HG02973 (cell line): ENCODE data around the gene RFX2.

Experiments used
- ATAC-seq: cut with Tn5 transposase; IDR thresholded peaks from one replicate; pipeline ENCODE4 v1.9.1; 2021; ENCODE audit warnings: moderate library complexity; ENCODE audit not compliant: unreplicated experiment

Gene RFX2

DNA sequence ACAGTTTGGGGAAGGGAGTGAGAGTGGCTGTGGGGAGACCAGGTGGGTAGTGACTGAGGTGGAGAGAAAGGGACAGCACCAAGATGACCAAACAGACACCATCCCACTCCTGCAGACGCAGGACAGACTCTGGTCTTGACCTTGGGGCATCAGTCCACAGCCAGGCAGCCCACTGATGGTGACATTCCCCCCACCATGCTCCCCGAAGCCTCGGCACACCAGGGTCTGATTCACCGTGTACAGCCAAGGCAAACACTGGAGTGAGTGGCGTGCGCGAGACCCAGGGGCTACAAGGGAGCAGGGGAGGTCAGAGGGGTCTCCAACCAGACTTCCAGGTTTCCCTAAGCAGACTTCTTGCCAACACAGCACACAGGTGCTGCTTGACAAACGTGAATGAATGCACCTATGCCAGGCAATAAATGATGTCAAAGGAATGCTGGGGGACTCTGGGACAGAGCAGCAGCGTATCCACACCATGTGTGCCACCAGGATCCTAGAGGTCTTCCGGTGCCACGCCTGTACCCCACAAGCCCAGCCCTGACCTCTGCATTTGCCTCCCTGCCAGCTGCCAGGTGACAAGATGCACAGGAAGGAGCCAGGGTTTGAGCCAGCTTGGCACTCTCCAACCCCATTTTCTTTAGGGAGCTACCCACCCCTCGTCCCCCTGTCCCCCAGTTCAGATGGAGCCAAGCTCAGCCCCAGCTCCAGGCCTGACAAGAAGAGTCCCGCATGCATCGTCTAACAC is 150.9 kb downstream of the RFX2 start:
- ATAC-seq: no peak

DNA sequence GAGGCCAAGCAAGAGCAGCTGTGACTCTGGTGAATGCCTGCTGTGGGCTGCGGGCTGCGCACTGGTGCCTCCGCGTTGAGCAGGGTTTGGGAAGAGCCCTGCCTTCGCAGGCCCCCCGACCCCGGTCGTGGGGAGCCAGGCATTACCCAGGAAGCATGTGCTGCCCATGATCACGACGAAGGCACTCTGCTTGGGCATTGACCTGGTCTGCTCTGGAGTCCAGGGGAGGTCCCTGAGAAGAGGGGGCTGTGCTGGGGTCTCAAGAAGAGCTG is 151.5 kb downstream of the RFX2 start:
- ATAC-seq: no peak

DNA sequence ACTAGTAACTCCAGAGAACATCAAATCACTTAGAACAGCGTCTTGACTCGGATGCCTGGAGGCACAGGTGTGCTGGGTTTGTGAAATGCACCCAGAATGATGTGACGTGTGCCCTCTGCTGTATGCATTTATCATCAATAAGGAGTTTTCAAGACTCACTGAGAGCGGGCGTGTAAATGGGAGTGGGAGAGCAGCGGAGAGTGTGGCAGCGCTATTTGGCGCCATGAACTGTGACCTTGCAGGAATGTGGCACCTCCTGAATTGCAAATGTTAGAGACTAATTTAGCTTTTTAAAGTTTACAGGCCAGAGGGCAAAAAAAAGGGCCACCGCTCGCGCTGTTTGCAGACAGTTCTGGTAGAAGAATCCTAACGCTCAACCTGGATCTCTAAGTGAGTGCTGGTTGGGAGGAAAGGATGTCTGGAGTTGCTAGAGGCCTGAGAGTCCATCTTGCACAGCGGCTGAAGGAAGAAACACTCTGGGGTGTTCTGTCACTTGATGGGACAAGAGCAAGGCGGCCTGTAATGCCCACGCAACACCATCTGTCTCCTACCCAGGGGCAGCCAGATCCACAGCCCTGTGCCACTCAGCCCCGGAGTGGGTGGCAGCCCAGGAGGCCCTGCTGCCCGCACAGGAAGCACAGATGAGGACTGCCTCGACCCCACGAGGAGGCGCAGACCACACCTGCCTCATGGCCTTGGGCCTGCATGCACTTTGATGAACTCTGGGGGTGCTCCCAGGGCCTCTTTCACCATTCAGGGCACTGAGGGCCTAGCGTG is 152.0 kb downstream of the RFX2 start:
- no peak for ATAC-seq

DNA sequence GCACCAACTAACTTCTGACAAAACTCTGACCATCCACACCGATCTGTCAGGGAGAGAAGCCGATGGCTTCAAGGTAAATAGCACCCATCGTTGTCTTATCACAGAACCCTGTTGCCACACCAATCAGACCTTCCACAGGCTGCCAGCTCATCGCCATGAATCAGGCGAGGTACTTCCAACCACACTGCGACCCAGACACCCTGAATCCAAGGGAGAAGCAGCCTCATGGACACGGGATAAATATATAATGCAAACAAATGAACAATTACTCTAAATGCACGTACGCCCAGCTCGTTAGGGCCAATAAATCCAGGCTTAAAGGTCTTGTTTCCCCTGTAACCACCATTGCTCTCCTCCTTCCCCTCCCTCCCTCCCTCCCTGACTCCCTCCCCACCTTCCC is 153.1 kb downstream of the RFX2 start:
- ATAC-seq: no peak

DNA sequence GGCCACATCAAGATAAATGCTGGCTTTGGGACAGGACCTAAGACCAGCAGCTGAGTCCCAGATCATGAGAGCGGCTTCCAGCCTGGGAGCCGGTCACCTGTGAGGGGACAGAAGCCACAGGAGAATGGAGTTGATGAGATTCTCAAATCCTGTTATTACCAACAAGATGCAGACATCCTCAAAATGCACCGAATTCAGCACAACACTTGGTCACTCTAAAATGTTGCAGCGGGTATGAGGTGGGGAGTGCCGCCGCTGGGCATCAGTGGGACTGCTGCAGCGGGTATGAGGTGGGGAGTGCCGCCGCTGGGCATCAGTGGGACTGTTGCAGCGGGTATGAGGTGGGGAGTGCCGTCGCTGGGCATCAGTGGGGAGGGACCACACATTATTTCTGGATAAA is 153.6 kb downstream of the RFX2 start:
- no peak for ATAC-seq

DNA sequence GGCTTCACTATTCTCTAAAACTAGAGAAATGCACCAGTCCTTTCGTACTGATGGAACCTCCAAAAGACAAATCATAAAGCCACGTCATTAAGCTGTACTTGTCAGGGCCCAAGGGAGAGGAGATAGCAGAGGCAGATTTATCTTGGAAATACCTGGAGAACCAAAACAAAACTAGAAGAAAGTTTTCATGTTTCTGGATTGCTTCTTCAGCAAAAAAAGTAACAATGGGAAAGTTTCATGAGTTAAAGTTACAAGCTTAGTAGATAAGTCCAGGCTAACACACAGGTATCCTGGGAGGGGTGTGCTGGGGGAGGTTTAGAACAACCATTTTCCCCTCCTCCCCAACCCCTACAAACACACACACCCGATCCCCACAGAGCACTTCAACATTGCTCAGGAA is 154.0 kb downstream of the RFX2 start:
- no peak for ATAC-seq

DNA sequence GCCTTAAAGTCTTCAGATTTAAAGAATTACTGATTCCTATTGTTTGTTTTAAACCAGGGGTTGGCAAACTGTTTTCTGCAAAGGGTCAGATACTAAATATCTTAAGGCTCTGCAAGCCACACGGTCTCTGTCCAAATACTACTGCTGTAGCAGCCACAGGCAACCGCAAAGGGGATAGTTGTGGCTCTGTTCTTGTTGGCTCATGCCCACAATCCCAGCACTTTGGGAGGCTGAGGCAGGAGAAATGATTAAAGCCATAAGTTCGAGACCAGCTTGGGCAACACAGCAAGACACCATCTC is 154.7 kb downstream of the RFX2 start:
- no peak for ATAC-seq

DNA sequence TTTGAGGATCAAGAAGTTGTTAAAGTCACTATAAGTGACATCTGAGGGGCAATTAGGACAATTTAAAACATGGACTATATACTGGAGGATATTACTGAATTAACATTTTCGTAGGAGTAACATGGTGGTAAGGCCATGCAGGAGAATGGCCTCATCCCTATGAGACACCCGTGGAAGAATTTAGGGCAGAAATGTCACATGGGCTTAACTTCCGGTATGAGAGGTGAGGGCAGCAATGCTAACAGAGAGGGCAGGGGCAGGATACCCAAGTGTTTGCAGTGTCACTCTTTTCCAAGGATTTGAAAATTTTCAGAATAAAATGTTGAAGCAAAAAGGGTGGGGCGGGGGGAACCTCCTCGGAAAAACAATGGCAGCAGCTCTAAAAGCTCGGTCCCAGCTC is 156.0 kb downstream of the RFX2 start:
- ATAC-seq: no peak

DNA sequence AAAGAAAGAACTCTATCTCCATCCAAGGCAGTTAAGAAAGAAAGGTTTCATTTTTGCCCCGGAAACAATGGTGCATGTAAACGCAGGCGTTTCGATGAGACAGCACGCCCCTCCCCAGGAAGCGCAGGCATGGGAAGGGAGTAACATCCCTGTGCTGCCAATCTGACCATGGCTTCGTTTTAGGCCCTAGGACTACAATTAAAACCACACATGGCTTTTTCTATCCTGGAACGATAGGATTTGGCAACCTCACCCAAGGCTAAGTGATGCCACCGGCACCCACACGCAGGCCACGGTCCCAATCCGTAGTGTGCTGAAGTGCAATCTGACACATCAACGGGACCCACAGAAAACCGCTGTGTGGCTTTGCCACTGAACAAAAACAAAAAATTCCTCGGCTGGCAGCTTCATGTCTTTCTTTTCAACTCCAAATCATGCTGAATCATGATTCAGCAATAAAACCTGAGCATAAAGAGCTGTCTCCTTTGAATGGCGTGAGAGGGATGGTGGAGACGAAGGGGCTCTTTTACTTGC is 156.6 kb downstream of the RFX2 start:
- ATAC-seq: no peak

DNA sequence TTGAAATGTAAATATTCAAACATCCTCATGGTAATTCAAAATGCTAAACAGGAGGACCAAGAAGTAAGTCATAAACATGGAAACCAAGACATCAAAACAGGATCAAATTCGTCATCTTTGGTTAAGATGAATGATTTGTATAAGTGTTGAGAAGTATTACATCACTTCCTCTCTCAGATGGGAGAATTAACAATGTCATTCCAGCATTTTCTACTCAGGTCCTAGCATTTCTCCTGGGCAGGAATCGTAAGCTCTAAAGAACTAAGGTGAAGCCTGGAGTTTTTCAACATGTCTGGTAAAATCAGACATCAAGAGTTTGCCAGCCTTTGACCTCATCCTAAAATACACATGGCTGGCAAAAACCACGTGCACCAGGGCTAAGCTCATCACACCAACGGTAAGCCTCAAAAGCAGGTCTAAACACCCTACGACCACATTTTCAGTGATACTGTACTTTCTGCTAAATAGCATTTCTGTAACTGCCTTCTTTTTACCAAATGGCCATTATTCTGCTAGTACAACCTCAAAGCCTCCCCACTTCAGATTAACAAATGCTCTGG is 157.2 kb downstream of the RFX2 start:
- ATAC-seq: no peak

DNA sequence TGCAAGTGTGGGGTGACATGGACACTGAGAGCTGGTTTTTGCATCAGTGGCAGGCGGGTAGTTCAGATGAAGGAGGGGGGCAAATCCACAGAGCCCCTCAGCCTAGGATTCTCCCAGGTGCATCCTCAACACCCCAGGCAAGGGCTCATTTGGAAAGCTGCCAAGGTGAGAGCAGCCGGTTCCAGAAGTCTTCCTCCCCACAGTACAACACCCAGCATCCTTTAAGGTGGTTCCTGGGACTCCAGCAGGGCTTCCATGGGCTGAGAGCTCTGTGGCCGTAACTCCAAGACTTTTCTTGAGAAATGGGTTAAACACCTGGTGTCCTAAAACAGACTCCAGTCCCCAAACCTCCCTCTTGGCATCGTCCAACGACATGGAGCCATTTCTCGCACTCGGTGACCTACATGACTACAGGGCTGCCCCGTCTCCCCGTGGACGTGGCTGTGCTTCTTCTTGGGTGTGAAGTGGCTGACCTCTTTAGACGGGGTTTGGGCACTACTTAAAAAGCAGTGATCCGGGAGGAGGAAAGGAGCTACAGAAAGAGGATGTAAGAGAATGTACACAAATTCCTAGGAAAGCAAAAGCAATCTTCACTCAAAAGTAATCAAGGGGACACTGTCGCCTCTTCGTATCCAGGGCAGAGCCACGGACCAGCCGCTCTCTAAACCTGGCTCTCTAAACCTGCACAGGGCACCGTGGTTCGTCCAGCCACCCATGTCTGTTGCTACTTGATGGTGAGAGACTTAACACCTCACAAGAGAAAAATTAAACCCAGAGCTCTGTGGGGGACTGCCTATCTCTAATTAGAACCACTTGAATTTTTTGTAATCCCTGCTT is 157.9 kb downstream of the RFX2 start:
- no peak for ATAC-seq

DNA sequence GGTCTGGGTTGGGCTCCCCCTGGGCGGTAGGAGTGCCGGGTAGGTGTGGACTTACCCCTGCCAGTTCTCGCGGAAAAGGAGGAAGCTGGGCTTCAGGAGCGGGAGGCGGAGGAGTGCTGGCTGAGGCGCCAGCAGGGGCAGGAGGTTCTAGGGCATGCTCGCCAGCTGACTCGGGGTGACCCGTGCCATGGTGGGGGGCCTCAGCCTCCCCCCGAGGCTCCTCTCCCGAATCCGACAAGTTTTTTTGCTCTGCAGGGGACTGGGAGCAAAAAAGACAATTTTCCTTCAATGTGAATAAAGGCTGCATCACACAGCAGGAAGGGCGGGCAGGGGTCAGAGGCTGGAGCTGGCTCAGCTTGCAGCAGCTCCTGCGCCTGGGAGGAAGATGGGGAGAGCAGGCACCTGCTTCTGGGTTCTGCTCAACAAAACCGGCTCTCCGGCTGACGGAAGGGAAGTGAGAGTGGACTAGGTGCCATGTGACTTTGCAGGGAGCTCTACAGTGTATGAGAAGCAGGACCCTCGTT is 158.9 kb downstream of the RFX2 start:
- no peak for ATAC-seq

DNA sequence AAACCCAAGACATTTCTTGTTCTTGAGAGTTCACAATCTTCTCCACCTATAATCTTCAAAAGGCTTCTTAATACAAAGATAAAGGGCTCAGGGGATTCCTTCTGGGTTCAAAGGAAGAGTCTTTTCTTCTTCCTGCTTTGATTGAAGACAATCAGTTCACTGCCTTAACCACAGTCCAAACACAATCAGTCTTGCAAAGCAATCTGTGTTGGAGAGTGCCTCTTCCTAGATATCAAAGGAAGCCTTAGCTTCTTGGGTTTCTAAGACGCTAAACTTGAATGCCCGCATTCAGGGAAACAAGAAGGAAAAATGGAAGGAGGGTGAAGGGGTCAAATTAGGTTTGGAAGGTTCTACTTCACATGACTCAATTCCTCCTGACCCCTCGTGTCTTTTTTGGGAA is 159.6 kb downstream of the RFX2 start:
- ATAC-seq: no peak

DNA sequence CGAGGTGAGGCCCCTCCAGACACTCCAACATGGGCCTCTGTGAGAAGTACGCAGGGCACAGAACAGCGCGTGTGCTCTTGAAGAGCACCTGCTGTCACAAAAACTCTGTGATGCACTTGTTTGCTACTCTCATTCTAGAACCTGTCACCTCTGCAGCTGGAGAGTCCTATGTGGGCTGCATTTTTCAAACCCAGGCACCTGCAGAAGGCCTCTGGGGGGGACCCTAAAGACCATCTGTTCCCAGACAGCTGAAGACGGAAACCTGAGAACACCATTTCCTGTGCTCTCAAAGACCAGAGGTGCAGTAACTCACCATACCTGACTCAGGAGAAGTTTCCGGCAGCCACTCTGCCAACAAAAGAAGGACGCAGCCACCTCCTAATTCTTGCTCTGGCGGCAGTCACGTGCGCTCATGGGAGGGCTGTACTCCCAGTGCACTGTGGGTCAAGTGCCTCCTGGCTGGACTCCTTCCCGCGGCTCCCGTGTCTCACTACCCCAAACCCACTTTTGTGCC is 160.5 kb downstream of the RFX2 start:
- no peak for ATAC-seq

DNA sequence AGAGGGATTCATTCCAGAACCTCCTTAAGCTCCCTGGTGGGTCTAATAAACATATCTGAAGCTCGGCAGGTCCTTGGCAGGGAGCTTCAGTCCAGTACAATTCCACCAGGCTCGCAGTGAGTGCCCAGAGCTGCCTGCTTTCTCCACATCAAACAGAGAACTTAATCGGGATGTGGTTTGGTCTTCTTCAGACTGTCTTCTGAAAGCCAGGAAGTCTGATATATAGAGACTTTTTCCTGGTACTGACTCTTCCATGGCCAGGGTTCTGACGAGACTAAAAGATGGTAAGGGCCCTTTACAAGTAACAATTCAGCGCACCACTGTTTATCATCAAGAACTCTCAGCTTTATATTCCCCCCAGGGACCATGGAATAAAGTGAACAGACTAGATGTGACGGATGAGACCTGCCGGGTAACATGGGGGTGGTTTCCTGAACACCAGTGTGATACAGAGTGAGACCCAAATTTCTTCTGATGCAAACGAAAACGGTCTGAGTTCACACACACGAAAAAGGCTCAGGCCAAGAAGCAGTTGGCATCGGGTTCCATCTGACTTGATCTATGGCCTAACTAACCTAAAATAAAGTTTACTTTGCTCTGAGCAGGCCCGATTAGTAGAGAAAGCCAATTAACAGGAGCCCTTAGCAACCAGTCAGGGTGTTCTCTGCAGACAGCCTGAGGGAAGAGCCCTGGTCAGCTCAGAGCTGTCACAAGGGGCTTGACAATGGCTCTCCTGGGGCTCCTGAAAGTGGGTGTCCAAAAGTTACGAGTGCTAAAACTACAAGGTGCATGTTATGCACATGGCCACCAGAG is 161.3 kb downstream of the RFX2 start:
- ATAC-seq: no peak

DNA sequence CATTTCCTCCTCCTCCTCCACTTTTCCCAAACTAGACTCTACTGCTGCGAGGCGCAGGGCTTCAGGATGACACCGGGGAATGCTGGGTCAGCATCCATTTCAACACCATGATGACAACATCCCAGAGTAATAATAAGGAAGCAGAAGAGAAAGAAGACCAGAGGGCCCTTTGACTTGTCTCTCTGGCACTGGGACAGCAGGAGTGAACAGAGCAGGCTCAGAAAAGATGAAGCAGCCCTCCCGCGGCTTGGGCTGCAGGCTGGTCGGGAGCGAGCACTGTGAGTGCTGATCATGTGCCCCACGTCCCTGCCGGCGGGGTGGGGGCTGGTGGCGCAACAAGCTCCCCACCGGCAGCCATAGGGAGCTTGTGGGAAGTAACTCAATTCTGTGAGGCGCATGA is 162.9 kb downstream of the RFX2 start:
- ATAC-seq: no peak

DNA sequence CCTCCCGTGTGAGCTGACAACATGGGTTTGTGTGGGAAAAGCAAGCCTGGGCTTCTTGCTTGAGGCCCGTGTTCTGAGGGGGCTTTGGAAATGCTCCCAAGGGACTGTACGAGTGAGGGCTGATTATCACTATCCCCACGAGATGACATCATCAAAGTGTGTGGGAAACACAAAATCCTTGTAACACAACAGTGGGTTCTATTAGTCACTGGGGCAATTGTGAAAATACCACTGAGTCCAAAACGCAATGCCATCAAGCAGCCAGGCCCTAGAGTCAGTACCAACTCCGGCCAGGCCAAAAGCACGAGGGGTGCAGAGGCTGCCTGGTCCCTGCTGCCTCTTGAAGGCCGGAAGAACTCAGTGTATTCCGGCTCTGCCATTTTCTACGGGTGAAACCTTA is 166.7 kb downstream of the RFX2 start:
- no peak for ATAC-seq
